AG09319 (cell line): Measurements from ENCODE around the gene HDHD2.
"Not testable (repeated sequence)": the region's sequence is repeated elsewhere in the genome, so short reads cannot be mapped to it uniquely, and the experiment has no call there.

Source experiments
- DNase-seq: peaks from one replicate; pipeline ENCODE4 v3.0.0-alpha.2; 2010; ENCODE audit warnings: low read depth; ENCODE audit errors: extremely low read depth
- CTCF ChIP-seq: IDR thresholded peaks from 2 replicates; pipeline ENCODE4 v1.5.1; 2011; ENCODE audit warnings: low read depth, mild to moderate bottlenecking, inconsistent platforms, low read length, moderate library complexity

Gene HDHD2

GRCh38 chr18:47163241-47163640 is 12.9 kb upstream of the HDHD2 start:
- DNase-seq = no peak
- TF ChIP-seq CTCF = no peak

DNA sequence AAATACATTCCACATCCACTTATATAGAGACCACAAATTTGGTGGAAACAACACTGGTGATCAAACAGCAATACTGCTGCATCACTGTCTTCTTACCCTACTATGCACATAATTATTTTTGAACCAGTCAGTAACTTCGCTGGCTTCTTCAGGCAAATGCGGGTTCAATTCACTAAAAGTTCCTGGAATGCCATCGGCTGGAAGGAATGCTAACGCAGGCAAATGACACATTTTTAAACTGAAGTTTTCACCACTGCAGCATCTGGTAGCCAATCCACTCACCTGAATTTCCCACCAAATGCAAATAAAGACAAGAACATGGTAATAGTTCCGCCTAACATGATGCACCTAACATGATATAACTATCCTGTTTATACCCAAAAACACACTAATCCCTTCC is 10.0 kb upstream of the HDHD2 start:
- TF ChIP-seq CTCF = no peak

GRCh38 chr18:47158404-47158803 is 8.1 kb upstream of the HDHD2 start:
- not testable (repeated sequence) for DNase-seq

More for the DNA sequence above, 10.0 kb upstream of the HDHD2 start:
- DNase-seq = no peak

- TF ChIP-seq CTCF = no peak
- no peak for DNase-seq
Observed at GRCh38 chr18:47151439-47151838, 1.1 kb upstream of the HDHD2 start.

GRCh38 chr18:47150824-47151366 is 595 bp upstream of the HDHD2 start:
- TF ChIP-seq CTCF = no peak
- no peak for DNase-seq

GRCh38 chr18:47149457-47150028 is 757 bp downstream of the HDHD2 start:
- TF ChIP-seq CTCF = no peak
- no peak for DNase-seq

DNA sequence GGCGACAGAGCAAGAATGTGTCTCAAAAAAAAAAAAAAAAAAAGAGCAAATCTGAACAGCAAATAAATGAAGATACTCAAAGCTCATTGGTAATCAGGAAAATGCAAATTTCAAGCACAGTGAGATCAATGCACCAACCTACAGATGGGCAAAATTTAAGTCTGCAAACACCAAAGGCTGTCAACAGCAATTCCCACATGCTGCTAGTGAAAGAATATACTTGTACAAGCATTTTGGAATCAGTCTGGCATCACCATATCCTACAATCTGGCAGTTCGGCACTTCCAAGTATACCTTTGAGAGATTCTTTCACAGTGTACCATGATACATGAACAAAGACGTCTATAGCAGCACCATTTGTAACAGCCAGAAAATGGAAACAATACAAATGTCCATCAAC is 4.1 kb downstream of the HDHD2 start:
- no peak for TF ChIP-seq CTCF
- DNase-seq = no peak

DNA sequence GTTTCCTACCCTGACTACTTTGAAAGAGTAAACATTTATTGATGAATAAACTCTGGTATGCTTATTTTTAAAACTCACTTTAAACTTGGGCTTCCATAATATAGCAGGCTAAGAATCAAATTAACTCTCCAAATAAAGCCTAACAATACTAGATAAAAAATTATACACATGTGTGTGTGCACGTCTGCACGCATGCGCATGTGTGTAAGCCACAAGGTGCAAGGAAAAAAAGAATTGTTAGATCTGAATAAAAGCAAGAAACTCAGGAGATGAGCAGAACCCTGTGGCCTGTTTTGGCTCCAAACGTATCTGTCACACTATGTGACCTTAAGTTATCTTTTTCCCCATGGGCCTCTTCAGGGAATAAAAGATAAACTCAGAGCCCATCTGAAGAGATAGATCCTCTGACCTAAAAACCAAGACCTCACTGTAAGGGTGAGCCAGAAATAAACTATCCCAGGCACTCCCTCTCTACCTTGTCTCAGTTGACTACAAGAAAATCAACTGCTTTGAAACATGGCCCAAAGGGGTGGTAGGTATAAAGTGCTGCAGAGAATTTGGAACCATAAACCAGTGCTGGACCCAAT is 6.3 kb downstream of the HDHD2 start:
- TF ChIP-seq CTCF = no peak
- no peak for DNase-seq
